Esophagus muscularis mucosa (tissue), 4 donors: ENCODE data around the gene TCF21. TPM values are rescaled to one million over a fixed set of nuclear protein-coding genes. Genes with fewer than 3 reads are reported as not detected.

Source experiments
- DNase-seq: peaks from one replicate; pipeline ENCODE4 v3.0.0-alpha.2; 2017; ENCODE audit errors: extremely low spot score
- H3K27ac ChIP-seq, 4 donors: fragments of 200-600 bp; sonication (generic); replicated peaks in 1 of 4; 1 replicate in 3 of 4; 2 replicates in 1 of 4; pipeline ENCODE4 v1.5.1; 2016 to 2019; ENCODE audit warnings: mild to moderate bottlenecking in 1 of 4
- H3K27me3 ChIP-seq, 4 donors: fragments of 200-600 bp; sonication (generic); one replicate each; pipeline versions ENCODE4 v1.5.1 to v1.6.0; 2016 to 2019
- H3K36me3 ChIP-seq, 4 donors: fragments of 200-600 bp; sonication (generic); one replicate each; pipeline ENCODE4 v1.5.1; 2016 to 2019
- H3K4me1 ChIP-seq, 4 donors: fragments of 200-600 bp; sonication (generic); one replicate each; pipeline ENCODE4 v1.5.1; 2016 to 2019
- H3K4me3 ChIP-seq, 4 donors: fragments of 200-600 bp; sonication (generic); 1 replicate in 2 of 4; 2 replicates in 2 of 4; pipeline ENCODE4 v1.5.1; 2016 to 2019; ENCODE audit warnings: mild to moderate bottlenecking in 4 of 4, moderate library complexity in 1 of 4
- H3K9me3 ChIP-seq, 4 donors: fragments of 200-600 bp; sonication (generic); 1 replicate in 3 of 4; 2 replicates in 1 of 4; pipeline ENCODE4 v1.5.1; 2016 to 2019
- EP300 ChIP-seq: sonication (generic); formaldehyde crosslinking; IDR thresholded peaks from one replicate; pipeline ENCODE4 v1.6.1; 2017; ENCODE audit warnings: antibody characterized with exemption
- POLR2A ChIP-seq: fragments of 450-650 bp; IDR thresholded peaks from one replicate; pipeline ENCODE4 v1.6.1; 2017; ENCODE audit warnings: antibody characterized with exemption, moderate library complexity, mild to moderate bottlenecking, low read depth
- POLR2AphosphoS5 ChIP-seq, 2 donors: sonication (generic); formaldehyde crosslinking; IDR thresholded peaks; one replicate each; pipeline ENCODE4 v1.6.1; 2017; ENCODE audit warnings: antibody characterized with exemption in 2 of 2
- WGBS: methylation state at CpG from one replicate; pipeline ENCODE4 v1.1.5; 2018; 5-methylcytosine and 5-hydroxymethylcytosine counted together
- intact Hi-C: fragments of 100-400 bp; cut with DNase I; formaldehyde crosslinking; loops from one replicate; pipeline ENCODE4 v1.15.1; 2023
- total RNA-seq, 4 donors: library from RNA; depleted of rRNA; stranded (reverse); fragments of >200 nt; gene quantifications; one replicate each; pipeline versions ENCODE4 v1.1.0 to v1.2.1, GENCODE V29; 2016
- TF ChIP-seq, protein P1 (sequence below), 3 experiments: fragments of 200-600 bp in 2 of 3; fragments of 450-650 bp in 1 of 3; sonication (generic) in 2 of 3; IDR thresholded peaks; one replicate each; pipeline ENCODE4 v1.5.1; 2017 to 2019; ENCODE audit warnings: antibody characterized with exemption in 3 of 3, mild to moderate bottlenecking in 2 of 3, moderate library complexity in 1 of 3

TCF21 gene
- total RNA-seq, 4 donors from 2014 or later = 22.2 to 44.5 (median 30.8) TPM

DNA sequence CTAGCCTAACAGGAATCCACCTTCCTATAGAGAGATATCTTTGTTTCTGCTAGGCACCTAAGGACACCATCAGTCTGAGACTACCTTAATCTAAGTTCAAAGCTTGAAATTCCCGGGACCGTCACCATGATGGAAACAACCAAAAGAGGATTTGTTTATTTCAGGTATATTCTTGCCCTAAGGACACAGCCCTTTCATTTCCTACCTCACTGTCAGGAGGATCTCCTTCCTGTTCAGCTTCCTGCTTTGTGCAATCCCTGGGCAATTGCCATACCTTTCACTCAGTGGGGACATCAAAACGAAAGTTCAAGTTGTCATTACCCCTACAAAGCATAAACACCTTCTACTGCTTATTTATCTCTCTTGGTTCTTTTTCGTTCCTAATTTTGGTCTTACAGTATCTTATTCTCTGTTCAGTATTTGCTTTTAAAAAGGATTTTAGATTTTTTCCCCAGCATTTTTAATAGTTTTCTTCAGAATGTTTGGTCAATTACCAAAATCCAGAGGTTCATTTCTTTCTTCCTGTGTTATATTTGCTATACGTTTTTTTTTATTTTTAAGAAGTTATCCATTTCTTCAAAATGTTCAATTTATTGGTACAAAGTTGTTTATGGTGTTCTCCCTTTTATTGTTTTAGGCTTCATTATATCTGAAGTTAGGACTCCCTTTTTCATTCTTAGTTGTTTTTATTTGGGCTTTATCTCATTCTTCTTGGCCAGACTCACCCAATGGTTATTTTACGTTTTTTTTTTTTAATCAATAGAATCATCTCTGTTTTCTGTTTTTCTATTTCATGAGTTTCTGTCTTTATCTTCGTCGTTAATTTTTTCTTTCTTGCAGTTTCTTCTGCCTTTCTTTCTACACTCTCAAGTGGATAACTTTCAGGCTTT, 51.1 kb downstream of the TCF21 start:
- 80% methylated on average over 8 of the region's 8 CpGs for WGBS
- peaks cover 0 to 5% (median 0%) of the 10 kb centered on the region in 4 donors for H3K9me3 ChIP-seq
- TF ChIP-seq POLR2A (no peak), EP300 (no peak), POLR2AphosphoS5 (IDR thresholded peaks at IDR 0.05) (no peak)
- TF ChIP-seq, protein P1, sequence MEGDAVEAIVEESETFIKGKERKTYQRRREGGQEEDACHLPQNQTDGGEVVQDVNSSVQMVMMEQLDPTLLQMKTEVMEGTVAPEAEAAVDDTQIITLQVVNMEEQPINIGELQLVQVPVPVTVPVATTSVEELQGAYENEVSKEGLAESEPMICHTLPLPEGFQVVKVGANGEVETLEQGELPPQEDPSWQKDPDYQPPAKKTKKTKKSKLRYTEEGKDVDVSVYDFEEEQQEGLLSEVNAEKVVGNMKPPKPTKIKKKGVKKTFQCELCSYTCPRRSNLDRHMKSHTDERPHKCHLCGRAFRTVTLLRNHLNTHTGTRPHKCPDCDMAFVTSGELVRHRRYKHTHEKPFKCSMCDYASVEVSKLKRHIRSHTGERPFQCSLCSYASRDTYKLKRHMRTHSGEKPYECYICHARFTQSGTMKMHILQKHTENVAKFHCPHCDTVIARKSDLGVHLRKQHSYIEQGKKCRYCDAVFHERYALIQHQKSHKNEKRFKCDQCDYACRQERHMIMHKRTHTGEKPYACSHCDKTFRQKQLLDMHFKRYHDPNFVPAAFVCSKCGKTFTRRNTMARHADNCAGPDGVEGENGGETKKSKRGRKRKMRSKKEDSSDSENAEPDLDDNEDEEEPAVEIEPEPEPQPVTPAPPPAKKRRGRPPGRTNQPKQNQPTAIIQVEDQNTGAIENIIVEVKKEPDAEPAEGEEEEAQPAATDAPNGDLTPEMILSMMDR (IDR thresholded peaks at IDR 0.05) = no peak
- H3K36me3 ChIP-seq = no peaks in the 10 kb centered on the region
- no peaks in the 10 kb centered on the region for H3K27me3 ChIP-seq
- no peak overlapping the region for H3K27ac ChIP-seq
- intact Hi-C loops = no loop called here
- H3K4me3 ChIP-seq = no peak overlapping the region
- H3K4me1 ChIP-seq = no peaks in the 10 kb centered on the region
- no peak for DNase-seq

Other genes starting within 250 kb of the TCF21 start
- 10 to 100 TPM in 3 of 4 donors, 1 to 10 TPM in 1; 8.8 to 23.4 (median 17.8) TPM for gene TBPL1, start 64.1 kb downstream of the TCF21 start, total RNA-seq
- 10 to 100 TPM; 23.2 to 50.7 (median 43.1) TPM for gene SLC2A12, start 163.5 kb downstream of the TCF21 start, total RNA-seq